DOHH2 (cell line): ENCODE results near the gene PZP.

Source experiments
- EZH2phosphoT487 ChIP-seq: fragments of 200-600 bp; sonication (generic); IDR thresholded peaks from 2 replicates; pipeline ENCODE4 v1.6.1; 2017; ENCODE audit warnings: borderline replicate concordance, mild to moderate bottlenecking, antibody characterized with exemption, low read length, moderate library complexity, mixed read lengths
- TF ChIP-seq, protein P1 (sequence below): fragments of 200-600 bp; sonication (generic); IDR thresholded peaks from one replicate; pipeline ENCODE4 v1.5.1; 2014; ENCODE audit warnings: antibody characterized with exemption, mild to moderate bottlenecking, low read depth, low read length; ENCODE audit not compliant: poor library complexity, severe bottlenecking

DNA sequence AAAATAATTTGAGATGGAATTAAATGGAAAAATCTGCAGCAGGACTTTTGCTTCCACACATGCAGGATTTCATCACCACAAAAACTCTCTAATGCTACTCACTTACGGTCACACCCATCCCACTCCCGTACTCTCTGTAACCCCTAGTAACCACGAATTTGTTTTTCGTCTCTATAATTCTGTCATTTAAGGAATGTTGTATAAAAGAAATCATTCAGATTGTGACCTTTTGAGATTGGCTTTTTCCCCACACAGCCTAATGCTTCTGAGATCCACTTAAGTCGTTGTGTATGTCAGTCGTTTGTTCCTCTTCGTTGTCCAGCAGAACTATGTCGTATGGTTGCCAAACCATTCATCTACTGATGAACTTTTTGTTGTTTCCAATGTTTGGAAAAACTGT lies 19.8 kb upstream of the PZP start:
- TF ChIP-seq, protein P1, sequence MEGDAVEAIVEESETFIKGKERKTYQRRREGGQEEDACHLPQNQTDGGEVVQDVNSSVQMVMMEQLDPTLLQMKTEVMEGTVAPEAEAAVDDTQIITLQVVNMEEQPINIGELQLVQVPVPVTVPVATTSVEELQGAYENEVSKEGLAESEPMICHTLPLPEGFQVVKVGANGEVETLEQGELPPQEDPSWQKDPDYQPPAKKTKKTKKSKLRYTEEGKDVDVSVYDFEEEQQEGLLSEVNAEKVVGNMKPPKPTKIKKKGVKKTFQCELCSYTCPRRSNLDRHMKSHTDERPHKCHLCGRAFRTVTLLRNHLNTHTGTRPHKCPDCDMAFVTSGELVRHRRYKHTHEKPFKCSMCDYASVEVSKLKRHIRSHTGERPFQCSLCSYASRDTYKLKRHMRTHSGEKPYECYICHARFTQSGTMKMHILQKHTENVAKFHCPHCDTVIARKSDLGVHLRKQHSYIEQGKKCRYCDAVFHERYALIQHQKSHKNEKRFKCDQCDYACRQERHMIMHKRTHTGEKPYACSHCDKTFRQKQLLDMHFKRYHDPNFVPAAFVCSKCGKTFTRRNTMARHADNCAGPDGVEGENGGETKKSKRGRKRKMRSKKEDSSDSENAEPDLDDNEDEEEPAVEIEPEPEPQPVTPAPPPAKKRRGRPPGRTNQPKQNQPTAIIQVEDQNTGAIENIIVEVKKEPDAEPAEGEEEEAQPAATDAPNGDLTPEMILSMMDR = no peak
- no peak for TF ChIP-seq EZH2phosphoT487
